Neural progenitor cell (in vitro differentiated cells): Measurements from ENCODE around the gene CCNA1. TPM values are rescaled to one million over a fixed set of nuclear protein-coding genes. Genes with fewer than 3 reads are reported as not detected.

Source experiments
- DNase-seq: peaks from one replicate; pipeline ENCODE4 v3.0.0-alpha.2; 2016; ENCODE audit warnings: low spot score
- H2AFZ ChIP-seq: fragments of 200-600 bp; sonication (generic); replicated peaks from 2 replicates; pipeline ENCODE4 v1.6.1; 2016; ENCODE audit warnings: antibody characterized with exemption
- H3F3A ChIP-seq: fragments of 200-600 bp; sonication (generic); 2 replicates; pipeline ENCODE4 v1.6.1; 2016; ENCODE audit warnings: antibody characterized with exemption, low read depth
- H3K27ac ChIP-seq: fragments of 200-600 bp; sonication (generic); 2 replicates; pipeline ENCODE4 v1.5.1; 2016; ENCODE audit warnings: mild to moderate bottlenecking
- H3K27me3 ChIP-seq: fragments of 200-600 bp; sonication (generic); 2 replicates; pipeline ENCODE4 v1.6.1; 2016; ENCODE audit warnings: mild to moderate bottlenecking, moderate library complexity
- H3K36me3 ChIP-seq: fragments of 200-600 bp; sonication (generic); 2 replicates; pipeline ENCODE4 v1.5.1; 2016
- H3K4me1 ChIP-seq: fragments of 200-600 bp; sonication (generic); 2 replicates; pipeline ENCODE4 v1.6.1; 2016; ENCODE audit warnings: mixed run types
- H3K4me2 ChIP-seq: fragments of 200-600 bp; sonication (generic); 2 replicates; pipeline ENCODE4 v1.6.1; 2016
- H3K4me3 ChIP-seq: fragments of 200-600 bp; sonication (generic); 2 replicates; pipeline ENCODE4 v1.5.1; 2016
- H3K79me2 ChIP-seq: fragments of 200-600 bp; sonication (generic); 2 replicates; pipeline ENCODE4 v1.6.1; 2016; ENCODE audit warnings: low read depth
- H3K9ac ChIP-seq: fragments of 200-600 bp; sonication (generic); 2 replicates; pipeline ENCODE4 v1.6.1; 2016
- H3K9me3 ChIP-seq: fragments of 200-600 bp; sonication (generic); 2 replicates; pipeline ENCODE4 v1.5.1; 2016; ENCODE audit warnings: low read depth
- H4K20me1 ChIP-seq: fragments of 200-600 bp; sonication (generic); 2 replicates; pipeline ENCODE4 v1.6.1; 2016; ENCODE audit warnings: low read depth
- H3K27ac Mint-ChIP-seq: 3 replicates; pipeline ENCODE4 v1.8.0; 2021; ENCODE audit warnings: mixed read lengths
- H3K27me3 Mint-ChIP-seq: 2 replicates; pipeline ENCODE4 v1.8.0; 2022; ENCODE audit warnings: low read depth, mild to moderate bottlenecking, inconsistent platforms, moderate library complexity, mixed read lengths; ENCODE audit not compliant: insufficient read depth
- H3K36me3 Mint-ChIP-seq: 3 replicates; pipeline ENCODE4 v1.8.0; 2021; ENCODE audit warnings: mixed read lengths
- H3K4me1 Mint-ChIP-seq: 3 replicates; pipeline ENCODE4 v1.8.0; 2021; ENCODE audit warnings: mixed read lengths
- H3K4me3 Mint-ChIP-seq: 3 replicates; pipeline ENCODE4 v1.8.0; 2021; ENCODE audit warnings: mild to moderate bottlenecking, moderate library complexity, mixed read lengths
- H3K9me3 Mint-ChIP-seq: 3 replicates; pipeline ENCODE4 v1.8.0; 2020; ENCODE audit warnings: mixed read lengths
- CTCF ChIP-seq: fragments of 200-600 bp; sonication (generic); IDR thresholded peaks from 2 replicates; pipeline ENCODE4 v1.5.1; 2017; ENCODE audit warnings: antibody characterized with exemption, mild to moderate bottlenecking
- EZH2 ChIP-seq: fragments of 200-600 bp; sonication (generic); IDR thresholded peaks from 2 replicates; pipeline ENCODE4 v1.6.1; 2017; ENCODE audit warnings: antibody characterized with exemption, mild to moderate bottlenecking, moderate library complexity
- EZH2phosphoT487 ChIP-seq: fragments of 200-600 bp; sonication (generic); IDR thresholded peaks from 2 replicates; pipeline ENCODE4 v1.6.1; 2017; ENCODE audit warnings: antibody characterized with exemption
- total RNA-seq: library from RNA; depleted of rRNA; stranded (reverse); fragments of >200 nt; gene quantifications from 2 replicates; pipeline ENCODE4 v1.2.3, GENCODE V29; 2015; ENCODE audit warnings: low replicate concordance

Gene CCNA1
- total RNA-seq, 1 donor from 2014 or later, result 0.37 TPM

GRCh38 chr13:36418022-36418805 lies 14.1 kb upstream of the CCNA1 start:
- Mint-ChIP-seq H3K4me3 (no peak overlapping the region), H3K9me3 (peaks cover 11% of the 10 kb centered on the region), H3K27me3 (peaks cover 5% of the 10 kb centered on the region), H3K4me1 (peaks cover 10% of the 10 kb centered on the region), H3K36me3 (no peaks in the 10 kb centered on the region), H3K27ac (peak overlapping the region; percentile 6)
- no peaks in the 10 kb centered on the region for H3K27me3 ChIP-seq
- DNase-seq, result no peak
- H3K9ac ChIP-seq, result no peak overlapping the region
- peak overlapping the region; percentile 7 for H2AFZ ChIP-seq
- no peaks in the 10 kb centered on the region for H3K36me3 ChIP-seq
- no peak for TF ChIP-seq EZH2phosphoT487
- no peak for TF ChIP-seq EZH2
- no peak for TF ChIP-seq CTCF
- H4K20me1 ChIP-seq, result no peaks in the 10 kb centered on the region
- no peak overlapping the region for H3K4me3 ChIP-seq
- H3K79me2 ChIP-seq, result no peaks in the 10 kb centered on the region
- no peaks in the 10 kb centered on the region for H3K4me1 ChIP-seq
- H3F3A ChIP-seq, result no peaks in the 10 kb centered on the region
- no peak overlapping the region for H3K4me2 ChIP-seq
- H3K9me3 ChIP-seq, result no peaks in the 10 kb centered on the region
- H3K27ac ChIP-seq, result no peak overlapping the region

DNA sequence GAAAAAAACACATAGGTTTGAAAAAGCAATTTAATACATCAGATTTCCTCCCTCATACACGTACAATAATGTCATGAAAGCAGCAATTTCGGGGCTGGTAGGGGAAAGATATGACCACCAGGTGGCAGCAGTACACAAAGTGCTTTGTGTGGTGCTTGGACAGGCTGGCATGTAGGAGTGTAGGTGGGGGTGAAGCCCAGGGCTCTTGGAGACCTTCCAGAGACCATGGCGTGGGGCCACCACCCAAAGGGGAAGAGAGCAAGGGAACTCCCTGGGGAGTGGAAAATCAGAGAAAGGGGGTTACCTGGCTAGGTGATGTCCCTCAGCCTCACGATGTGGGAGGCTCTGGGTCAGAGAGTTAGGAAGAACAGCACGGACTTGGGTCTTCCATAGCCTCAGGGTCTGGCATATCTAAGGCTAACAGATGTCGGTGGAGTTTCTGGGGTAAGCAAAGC lies 11.8 kb upstream of the CCNA1 start:
- H3K4me3 ChIP-seq, result no peak overlapping the region
- H3K79me2 ChIP-seq, result no peaks in the 10 kb centered on the region
- Mint-ChIP-seq H3K27me3 (peaks cover 3% of the 10 kb centered on the region), H3K27ac (peak overlapping the region; percentile 33), H3K4me1 (peaks cover 10% of the 10 kb centered on the region), H3K9me3 (peaks cover 7% of the 10 kb centered on the region), H3K4me3 (no peak overlapping the region), H3K36me3 (no peaks in the 10 kb centered on the region)
- TF ChIP-seq EZH2phosphoT487, result no peak
- peak; percentile 94 for TF ChIP-seq CTCF
- TF ChIP-seq EZH2, result no peak
- H3K9me3 ChIP-seq, result no peaks in the 10 kb centered on the region
- peak overlapping the region; percentile 71 for H2AFZ ChIP-seq
- no peak overlapping the region for H3K9ac ChIP-seq
- H3K36me3 ChIP-seq, result no peaks in the 10 kb centered on the region
- no peaks in the 10 kb centered on the region for H4K20me1 ChIP-seq
- H3K4me1 ChIP-seq, result no peaks in the 10 kb centered on the region
- H3K4me2 ChIP-seq, result no peak overlapping the region
- H3F3A ChIP-seq, result no peaks in the 10 kb centered on the region
- H3K27ac ChIP-seq, result no peak overlapping the region
- no peaks in the 10 kb centered on the region for H3K27me3 ChIP-seq
- peak; percentile 83 for DNase-seq

DNA sequence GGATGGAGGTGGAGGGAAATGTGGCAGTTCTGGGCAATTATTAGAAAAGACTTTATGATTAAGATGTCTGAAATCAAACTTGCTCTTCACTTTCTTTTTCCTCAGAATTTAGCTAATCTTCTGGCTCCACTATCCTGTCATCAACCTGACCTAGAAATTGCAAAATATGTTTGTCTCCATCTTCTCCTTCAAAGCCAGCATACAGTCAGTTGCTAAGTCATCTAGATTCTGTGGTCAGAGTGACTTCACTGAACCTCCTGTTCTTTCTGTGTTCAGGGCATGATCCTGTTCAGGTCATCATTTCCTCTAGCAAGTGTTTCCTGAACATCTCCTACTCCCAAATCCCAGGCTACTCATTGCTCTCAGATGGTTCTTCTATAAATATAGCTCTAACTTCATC lies 10.8 kb upstream of the CCNA1 start:
- no peaks in the 10 kb centered on the region for H3K36me3 ChIP-seq
- no peak overlapping the region for H3K4me3 ChIP-seq
- Mint-ChIP-seq H3K9me3 (peaks cover 12% of the 10 kb centered on the region), H3K4me1 (peaks cover 10% of the 10 kb centered on the region), H3K36me3 (no peaks in the 10 kb centered on the region), H3K4me3 (no peak overlapping the region), H3K27me3 (peaks cover 3% of the 10 kb centered on the region), H3K27ac (no peak overlapping the region)
- H4K20me1 ChIP-seq, result no peaks in the 10 kb centered on the region
- no peak overlapping the region for H3K27ac ChIP-seq
- no peaks in the 10 kb centered on the region for H3K9me3 ChIP-seq
- no peaks in the 10 kb centered on the region for H3F3A ChIP-seq
- H3K27me3 ChIP-seq, result no peaks in the 10 kb centered on the region
- H3K79me2 ChIP-seq, result no peaks in the 10 kb centered on the region
- no peaks in the 10 kb centered on the region for H3K4me1 ChIP-seq
- H2AFZ ChIP-seq, result no peak overlapping the region
- TF ChIP-seq EZH2phosphoT487, result no peak
- no peak for TF ChIP-seq EZH2
- DNase-seq, result no peak
- H3K4me2 ChIP-seq, result no peak overlapping the region
- H3K9ac ChIP-seq, result no peak overlapping the region

GRCh38 chr13:36428086-36428485 lies 4.2 kb upstream of the CCNA1 start:
- H3K9me3 ChIP-seq, result no peaks in the 10 kb centered on the region
- no peaks in the 10 kb centered on the region for H3K36me3 ChIP-seq
- Mint-ChIP-seq H3K27me3 (peaks cover 28% of the 10 kb centered on the region), H3K27ac (no peak overlapping the region), H3K4me1 (peaks cover 13% of the 10 kb centered on the region), H3K4me3 (no peak overlapping the region), H3K9me3 (peaks cover 18% of the 10 kb centered on the region), H3K36me3 (no peaks in the 10 kb centered on the region)
- no peak overlapping the region for H3K4me2 ChIP-seq
- peaks cover 55% of the 10 kb centered on the region for H3K27me3 ChIP-seq
- H4K20me1 ChIP-seq, result peaks cover 7% of the 10 kb centered on the region
- H3K4me1 ChIP-seq, result no peaks in the 10 kb centered on the region
- H2AFZ ChIP-seq, result no peak overlapping the region
- no peak overlapping the region for H3K27ac ChIP-seq
- DNase-seq, result no peak
- H3K4me3 ChIP-seq, result no peak overlapping the region
- H3K9ac ChIP-seq, result no peak overlapping the region
- TF ChIP-seq EZH2 (no peak), CTCF (no peak), EZH2phosphoT487 (no peak)
- H3F3A ChIP-seq, result peaks cover 7% of the 10 kb centered on the region
- H3K79me2 ChIP-seq, result no peaks in the 10 kb centered on the region
